Transverse colon (tissue), 4 donors: Measurements from ENCODE around the gene LMF1. TPM values are rescaled to one million over a fixed set of nuclear protein-coding genes. Genes with fewer than 3 reads are reported as not detected.

Experiments used
- DNase-seq: peaks from one replicate; pipeline ENCODE4 v3.0.0-alpha.2; 2019
- H3K27ac ChIP-seq, 4 donors: fragments of 200-600 bp; sonication (generic); 2 replicates each; pipeline ENCODE4 v1.5.1; 2016 to 2018; ENCODE audit warnings: inconsistent platforms in 4 of 4
- H3K27me3 ChIP-seq: fragments of 200-600 bp; sonication (generic); 2 replicates; pipeline ENCODE4 v1.5.1; 2017; ENCODE audit warnings: inconsistent platforms
- H3K36me3 ChIP-seq, 4 donors: fragments of 200-600 bp; sonication (generic); 2 replicates each; pipeline ENCODE4 v1.5.1; 2017 to 2019; ENCODE audit warnings: inconsistent platforms in 4 of 4
- H3K4me1 ChIP-seq, 4 donors: fragments of 200-600 bp; sonication (generic); 2 replicates each; pipeline ENCODE4 v1.5.1; 2017 to 2020; ENCODE audit warnings: inconsistent platforms in 4 of 4
- H3K4me3 ChIP-seq, 4 donors: fragments of 200-600 bp; sonication (generic); 1 replicate in 1 of 4; 2 replicates in 3 of 4; pipeline versions ENCODE4 v1.5.1 to v1.6.1; 2017 to 2019; ENCODE audit warnings: inconsistent platforms in 4 of 4
- H3K9me3 ChIP-seq, 2 donors: fragments of 200-600 bp; sonication (generic); 2 replicates each; pipeline ENCODE4 v1.5.1; 2017 to 2019; ENCODE audit warnings: inconsistent platforms in 2 of 2
- CTCF ChIP-seq, 5 experiments: fragments of 200-600 bp in 3 of 5; fragments of 450-650 bp in 2 of 5; sonication (generic) in 3 of 5; IDR thresholded peaks; 1 replicate in 2 of 5; 2 replicates in 3 of 5; pipeline ENCODE4 v1.5.1; 2016 to 2017; ENCODE audit warnings: antibody characterized with exemption in 5 of 5, inconsistent platforms in 3 of 5, mild to moderate bottlenecking in 2 of 5, moderate library complexity in 1 of 5
- EP300 ChIP-seq: sonication (generic); formaldehyde crosslinking; IDR thresholded peaks from one replicate; pipeline ENCODE4 v1.6.1; 2017; ENCODE audit warnings: antibody characterized with exemption, low read depth
- POLR2A ChIP-seq: fragments of 450-650 bp; IDR thresholded peaks from one replicate; pipeline ENCODE4 v1.6.1; 2016; ENCODE audit warnings: antibody characterized with exemption, mild to moderate bottlenecking, moderate library complexity
- POLR2AphosphoS5 ChIP-seq, 3 donors: sonication (generic); formaldehyde crosslinking; IDR thresholded peaks; one replicate each; pipeline ENCODE4 v1.6.1; 2016; ENCODE audit warnings: antibody characterized with exemption in 3 of 3
- WGBS, 2 donors: methylation state at CpG; one replicate each; pipeline ENCODE4 v1.1.5; 2018; ENCODE audit warnings: low coverage in 1 of 2; 5-methylcytosine and 5-hydroxymethylcytosine counted together
- in situ Hi-C, 4 donors: fragments of 200-750 bp; cut with MboI; loops; one replicate each; pipeline versions ENCODE4 v1.15.0 to v1.15.1; 2017; ENCODE audit warnings: low sequenced_read_pairs in 3 of 4, low pct_ligation_motif_present in 1 of 4, low pct_unique_long_range_greater_than_20kb in 1 of 4
- intact Hi-C: fragments of 100-400 bp; cut with DNase I; formaldehyde crosslinking; loops from one replicate; pipeline ENCODE4 v1.15.1; 2023; ENCODE audit warnings: low total_unique reads
- total RNA-seq, 4 donors: library from RNA; depleted of rRNA; stranded (reverse); fragments of >200 nt; gene quantifications; one replicate each; pipeline ENCODE4 v1.1.0, GENCODE V29; 2016

Gene LMF1
- total RNA-seq, 4 donors from 2014 or later = 15.9 to 34.8 (median 19.6) TPM

GRCh38 chr16:918068-918467 is 52.7 kb downstream of the LMF1 start:
- Histone ChIP-seq H3K4me1 (peaks cover 0 to 13% (median 2%) of the 10 kb centered on the region in 4 donors), H3K9me3 (no peaks in the 10 kb centered on the region), H3K4me3 (no peak overlapping the region), H3K36me3 (no peaks in the 10 kb centered on the region), H3K27me3 (no peaks in the 10 kb centered on the region), H3K27ac (no peak overlapping the region)
- WGBS, 2 donors = 40 to 69% methylated on average over 5 to 20 of the region's 20 CpGs
- DNase-seq = no peak
- intact Hi-C loops = no loop called here
- in situ Hi-C loops = no loop called here
- TF ChIP-seq POLR2A = no peak
- no peak for TF ChIP-seq EP300
- TF ChIP-seq POLR2AphosphoS5 (IDR thresholded peaks at IDR 0.05) = no peak

- H3K4me1 ChIP-seq = peaks cover 0 to 13% (median 2%) of the 10 kb centered on the region in 4 donors
- H3K27me3 ChIP-seq = no peaks in the 10 kb centered on the region
- no peak overlapping the region for H3K27ac ChIP-seq
- H3K36me3 ChIP-seq = no peaks in the 10 kb centered on the region
- no peak for DNase-seq
- WGBS, 2 donors = 87% methylated on average over 17 of the region's 21 CpGs; no CpG with 5 or more reads in 1 of the 2 donors
- intact Hi-C loops = no loop called here
- no peaks in the 10 kb centered on the region for H3K9me3 ChIP-seq
- TF ChIP-seq POLR2A = no peak
- no peak for TF ChIP-seq POLR2AphosphoS5 (IDR thresholded peaks at IDR 0.05)
- no peak for TF ChIP-seq EP300
- no peak for TF ChIP-seq CTCF (IDR thresholded peaks at IDR 0.05)
- H3K4me3 ChIP-seq = no peak overlapping the region
- in situ Hi-C loops = no loop called here
These were observed 53.2 kb downstream of the LMF1 start for GRCh38 chr16:917591-918061.

GRCh38 chr16:916035-916799 is 54.6 kb downstream of the LMF1 start:
- in situ Hi-C loops (no loop called here), intact Hi-C loops (no loop called here)
- Histone ChIP-seq H3K27ac (no peak overlapping the region), H3K27me3 (no peaks in the 10 kb centered on the region), H3K4me1 (peaks cover 0 to 13% (median 2%) of the 10 kb centered on the region in 4 donors), H3K4me3 (no peak overlapping the region), H3K36me3 (no peaks in the 10 kb centered on the region), H3K9me3 (no peaks in the 10 kb centered on the region)
- DNase-seq = no peak
- 83 to 87% methylated on average over 7 to 26 of the region's 26 CpGs for WGBS, 2 donors
- TF ChIP-seq POLR2AphosphoS5 (IDR thresholded peaks at IDR 0.05) = no peak

- H3K27ac ChIP-seq = no peak overlapping the region
- TF ChIP-seq CTCF (IDR thresholded peaks at IDR 0.05) = no peak
- TF ChIP-seq POLR2AphosphoS5 (IDR thresholded peaks at IDR 0.05) = no peak
- no peak for TF ChIP-seq POLR2A
- TF ChIP-seq EP300 = no peak
- intact Hi-C loops = no loop called here
- in situ Hi-C loops = no loop called here
- no peak overlapping the region for H3K4me3 ChIP-seq
- H3K36me3 ChIP-seq = no peaks in the 10 kb centered on the region
- no peak for DNase-seq
- H3K27me3 ChIP-seq = no peaks in the 10 kb centered on the region
- no peaks in the 10 kb centered on the region for H3K9me3 ChIP-seq
- peaks cover 0 to 8% (median 0%) of the 10 kb centered on the region in 4 donors for H3K4me1 ChIP-seq
- 95% methylated on average over 10 to 19 of the region's 19 CpGs for WGBS, 2 donors
These were observed 55.2 kb downstream of the LMF1 start for GRCh38 chr16:915546-915945.

GRCh38 chr16:914440-914839 is 56.3 kb downstream of the LMF1 start:
- no peaks in the 10 kb centered on the region for H3K4me1 ChIP-seq
- no peaks in the 10 kb centered on the region for H3K9me3 ChIP-seq
- intact Hi-C loops (no loop called here), in situ Hi-C loops (no loop called here)
- no peak for TF ChIP-seq CTCF (IDR thresholded peaks at IDR 0.05)
- TF ChIP-seq POLR2A = no peak
- TF ChIP-seq EP300 = no peak
- TF ChIP-seq POLR2AphosphoS5 (IDR thresholded peaks at IDR 0.05) = no peak
- H3K4me3 ChIP-seq = no peak overlapping the region
- WGBS, 2 donors = 79% methylated on average over 4 of the region's 4 CpGs; no CpG with 5 or more reads in 1 of the 2 donors
- DNase-seq = no peak
- H3K36me3 ChIP-seq = no peaks in the 10 kb centered on the region
- H3K27me3 ChIP-seq = no peaks in the 10 kb centered on the region
- H3K27ac ChIP-seq = no peak overlapping the region
